Testis (tissue), 2 donors: ENCODE data around the gene SLC24A5.

Source experiments
- CTCF ChIP-seq, 3 experiments: fragments of 450-650 bp in 2 of 3; fragments of 200-600 bp in 1 of 3; sonication (generic) in 1 of 3; IDR thresholded peaks; one replicate each; pipeline ENCODE4 v1.5.1; 2016 to 2019; ENCODE audit warnings: antibody characterized with exemption in 3 of 3, mild to moderate bottlenecking in 2 of 3, moderate library complexity in 1 of 3
- POLR2A ChIP-seq: fragments of 450-650 bp; IDR thresholded peaks from one replicate; pipeline ENCODE4 v1.6.1; 2017; ENCODE audit warnings: antibody characterized with exemption, mild to moderate bottlenecking, moderate library complexity

GRCh38 chr15:48126667-48127355 is 6.0 kb downstream of the SLC24A5 start:
- no peak for TF ChIP-seq POLR2A
- TF ChIP-seq CTCF (IDR thresholded peaks at IDR 0.05), result no peak
